Measurements from ENCODE around the gene KAT6B. TPM values are rescaled to one million over a fixed set of nuclear protein-coding genes. Genes with fewer than 3 reads are reported as not detected.

The KAT6B gene
- total and polyA plus RNA-seq, 2 donors (not counting 1 experiment from before 2014, with no cell fraction given): 3.9 to 37.8 TPM

DNA sequence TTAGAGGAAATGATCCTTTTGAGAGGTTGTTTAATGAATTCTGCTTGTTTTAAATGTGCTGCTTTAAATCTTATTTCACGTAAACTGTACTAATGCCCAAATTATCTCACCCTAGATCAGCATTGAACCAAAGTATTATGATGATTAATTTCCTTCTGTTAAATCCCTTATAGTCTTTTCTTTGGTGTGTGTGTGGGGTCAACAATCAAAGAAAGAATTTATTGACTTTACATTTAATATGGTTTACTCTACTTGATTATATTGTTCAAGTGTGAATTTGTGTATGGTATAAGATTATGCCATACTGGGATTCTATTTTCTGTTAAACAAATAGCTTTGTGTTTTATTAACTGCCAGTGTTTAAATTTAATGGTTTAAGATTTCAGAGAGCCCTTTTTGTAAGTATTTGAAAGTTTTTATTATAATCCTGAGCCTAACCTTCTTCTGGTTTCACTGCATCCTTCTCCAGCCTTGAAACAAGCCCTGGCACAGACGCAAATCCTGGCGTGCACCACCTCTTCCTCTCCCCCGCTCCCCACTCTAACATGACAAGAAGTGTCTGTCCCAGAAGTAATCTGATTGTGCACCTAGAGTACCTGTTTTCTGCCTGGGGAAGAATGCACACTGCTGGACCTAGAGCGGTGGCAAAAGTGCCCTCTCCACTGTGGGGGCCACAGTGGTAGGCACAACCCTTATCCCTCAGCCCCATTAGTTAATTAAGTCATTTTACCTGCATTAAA lies 70.6 kb downstream of the KAT6B start:
- H3K4me1 ChIP-seq (ENCODE audit: control insufficient read depth, extremely low read depth, insufficient read depth, low read length): no peaks in the 10 kb centered on the region
- H3K4me3 ChIP-seq (replicated peaks in 1 of 4; ENCODE audit: control extremely low read depth in 1 of 4, insufficient read depth in 1 of 4, low read depth in 3 of 4, low read length in 4 of 4): no peak overlapping the region
- DNase-seq (ENCODE audit: low read depth in 2 of 2): no peak
- H3K9me3 ChIP-seq (ENCODE audit: control insufficient read depth, insufficient read depth, low read depth, low read length): no peaks in the 10 kb centered on the region
- no peak overlapping the region for H3K9ac ChIP-seq (ENCODE audit: insufficient read depth, low read length)
- no peak overlapping the region for H2AFZ ChIP-seq (ENCODE audit: low read length)
- peaks cover 5% of the 10 kb centered on the region for H3K79me2 ChIP-seq (ENCODE audit: control insufficient read depth, insufficient read depth, low read length)
- no peaks in the 10 kb centered on the region for H3K36me3 ChIP-seq (ENCODE audit: control insufficient read depth, insufficient read depth, low read length)
- no peak overlapping the region for H3K27ac ChIP-seq (ENCODE audit: insufficient read depth, low read length)
- no peaks in the 10 kb centered on the region for H3K27me3 ChIP-seq (ENCODE audit: control insufficient read depth, insufficient read depth, low read length)
- TF ChIP-seq, protein P1, sequence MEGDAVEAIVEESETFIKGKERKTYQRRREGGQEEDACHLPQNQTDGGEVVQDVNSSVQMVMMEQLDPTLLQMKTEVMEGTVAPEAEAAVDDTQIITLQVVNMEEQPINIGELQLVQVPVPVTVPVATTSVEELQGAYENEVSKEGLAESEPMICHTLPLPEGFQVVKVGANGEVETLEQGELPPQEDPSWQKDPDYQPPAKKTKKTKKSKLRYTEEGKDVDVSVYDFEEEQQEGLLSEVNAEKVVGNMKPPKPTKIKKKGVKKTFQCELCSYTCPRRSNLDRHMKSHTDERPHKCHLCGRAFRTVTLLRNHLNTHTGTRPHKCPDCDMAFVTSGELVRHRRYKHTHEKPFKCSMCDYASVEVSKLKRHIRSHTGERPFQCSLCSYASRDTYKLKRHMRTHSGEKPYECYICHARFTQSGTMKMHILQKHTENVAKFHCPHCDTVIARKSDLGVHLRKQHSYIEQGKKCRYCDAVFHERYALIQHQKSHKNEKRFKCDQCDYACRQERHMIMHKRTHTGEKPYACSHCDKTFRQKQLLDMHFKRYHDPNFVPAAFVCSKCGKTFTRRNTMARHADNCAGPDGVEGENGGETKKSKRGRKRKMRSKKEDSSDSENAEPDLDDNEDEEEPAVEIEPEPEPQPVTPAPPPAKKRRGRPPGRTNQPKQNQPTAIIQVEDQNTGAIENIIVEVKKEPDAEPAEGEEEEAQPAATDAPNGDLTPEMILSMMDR (conservative IDR thresholded peaks at IDR 0.05 in 1 of 2, IDR thresholded peaks at IDR 0.05 in 1 of 2; ENCODE audit: low read depth in 1 of 2, low read length in 2 of 2): no peak
- TF ChIP-seq EZH2 (IDR thresholded peaks at IDR 0.05; ENCODE audit: low read length, missing control alignments): no peak
- no peaks in the 10 kb centered on the region for H4K20me1 ChIP-seq (ENCODE audit: control insufficient read depth, extremely low read depth, insufficient read depth, low read length)
- H3K4me2 ChIP-seq (ENCODE audit: extremely low read depth, insufficient read depth, low read length): no peak overlapping the region

DNA sequence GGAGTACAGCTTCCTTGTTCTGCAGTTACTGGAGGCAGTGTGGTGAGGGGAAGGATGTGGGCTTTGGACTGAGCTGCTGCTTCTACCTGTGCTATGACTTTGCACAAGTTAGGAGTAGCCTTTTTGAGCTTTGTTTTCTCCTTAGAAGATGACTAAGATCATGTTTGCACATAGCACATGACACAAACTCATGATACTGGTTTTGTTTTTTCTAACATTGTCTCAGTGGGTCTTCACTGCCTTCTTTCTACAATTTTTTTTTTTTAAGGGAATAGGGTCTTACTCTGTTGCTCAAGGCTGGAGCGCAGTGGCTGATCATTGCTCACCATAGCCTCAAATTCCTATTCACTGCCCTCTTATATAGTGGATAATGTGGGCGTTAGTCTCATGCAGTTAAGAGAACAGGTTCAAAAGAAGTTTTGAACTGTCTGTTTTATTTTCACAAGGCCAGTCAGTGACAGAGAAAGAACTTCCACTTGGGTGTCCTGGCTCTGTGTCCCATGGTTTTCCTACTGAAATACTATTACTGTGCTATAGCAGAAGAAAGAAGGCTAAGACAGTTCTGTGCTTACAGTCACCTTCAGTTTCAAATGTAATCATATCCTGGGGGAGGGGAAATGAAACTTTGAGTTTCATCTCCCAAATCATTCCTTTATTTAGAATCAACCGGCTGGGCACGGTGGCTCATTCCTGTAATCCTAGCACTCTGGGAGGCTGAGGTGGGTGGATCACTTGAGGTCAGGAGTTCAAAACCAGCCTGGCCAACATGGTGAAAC lies 72.0 kb downstream of the KAT6B start:
- H4K20me1 ChIP-seq (ENCODE audit: control insufficient read depth, extremely low read depth, insufficient read depth, low read length): no peaks in the 10 kb centered on the region
- H3K9me3 ChIP-seq (ENCODE audit: control insufficient read depth, insufficient read depth, low read depth, low read length): no peaks in the 10 kb centered on the region
- no peak overlapping the region for H2AFZ ChIP-seq (ENCODE audit: low read length)
- no peaks in the 10 kb centered on the region for H3K36me3 ChIP-seq (ENCODE audit: control insufficient read depth, insufficient read depth, low read length)
- no peak overlapping the region for H3K9ac ChIP-seq (ENCODE audit: insufficient read depth, low read length)
- DNase-seq (ENCODE audit: low read depth in 2 of 2): no peak
- no peak for TF ChIP-seq EZH2 (IDR thresholded peaks at IDR 0.05; ENCODE audit: low read length, missing control alignments)
- TF ChIP-seq, protein P1 (conservative IDR thresholded peaks at IDR 0.05 in 1 of 2, IDR thresholded peaks at IDR 0.05 in 1 of 2; ENCODE audit: low read depth in 1 of 2, low read length in 2 of 2): no peak
- H3K4me1 ChIP-seq (ENCODE audit: control insufficient read depth, extremely low read depth, insufficient read depth, low read length): no peaks in the 10 kb centered on the region
- H3K79me2 ChIP-seq (ENCODE audit: control insufficient read depth, insufficient read depth, low read length): peaks cover 10% of the 10 kb centered on the region
- no peaks in the 10 kb centered on the region for H3K27me3 ChIP-seq (ENCODE audit: control insufficient read depth, insufficient read depth, low read length)
- H3K27ac ChIP-seq (ENCODE audit: insufficient read depth, low read length): no peak overlapping the region
- no peak overlapping the region for H3K4me2 ChIP-seq (ENCODE audit: extremely low read depth, insufficient read depth, low read length)
- no peak overlapping the region for H3K4me3 ChIP-seq (replicated peaks in 1 of 4; ENCODE audit: control extremely low read depth in 1 of 4, insufficient read depth in 1 of 4, low read depth in 3 of 4, low read length in 4 of 4)

DNA sequence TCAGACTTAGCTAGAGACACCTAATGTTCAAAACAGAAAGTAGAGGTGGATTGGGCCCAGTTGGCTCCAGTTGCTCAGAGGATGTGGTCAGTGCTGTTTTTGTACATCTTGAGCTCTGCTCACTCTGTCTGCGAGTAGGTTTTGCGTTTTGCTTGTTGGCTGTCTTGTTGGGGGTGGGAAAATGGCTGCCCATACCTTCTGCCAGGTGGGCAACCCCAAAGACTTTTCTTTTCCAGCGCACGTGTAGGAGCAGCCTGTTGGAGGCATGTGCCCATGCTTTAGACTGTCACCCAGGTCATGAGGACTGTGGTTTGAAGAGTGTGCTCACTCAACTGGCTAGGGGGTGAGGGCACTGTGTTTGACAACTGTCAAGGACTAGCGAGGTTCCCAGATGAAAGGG lies 73.9 kb downstream of the KAT6B start:
- Histone ChIP-seq H2AFZ (ENCODE audit: low read length) (no peak overlapping the region), H3K4me3 (replicated peaks in 1 of 4; ENCODE audit: control extremely low read depth in 1 of 4, insufficient read depth in 1 of 4, low read depth in 3 of 4, low read length in 4 of 4) (no peak overlapping the region), H4K20me1 (ENCODE audit: control insufficient read depth, extremely low read depth, insufficient read depth, low read length) (no peaks in the 10 kb centered on the region), H3K36me3 (ENCODE audit: control insufficient read depth, insufficient read depth, low read length) (no peaks in the 10 kb centered on the region), H3K4me1 (ENCODE audit: control insufficient read depth, extremely low read depth, insufficient read depth, low read length) (no peaks in the 10 kb centered on the region), H3K4me2 (ENCODE audit: extremely low read depth, insufficient read depth, low read length) (no peak overlapping the region), H3K27ac (ENCODE audit: insufficient read depth, low read length) (no peak overlapping the region), H3K9me3 (ENCODE audit: control insufficient read depth, insufficient read depth, low read depth, low read length) (no peaks in the 10 kb centered on the region), H3K79me2 (ENCODE audit: control insufficient read depth, insufficient read depth, low read length) (peaks cover 10% of the 10 kb centered on the region), H3K9ac (ENCODE audit: insufficient read depth, low read length) (no peak overlapping the region), H3K27me3 (ENCODE audit: control insufficient read depth, insufficient read depth, low read length) (no peaks in the 10 kb centered on the region)
- DNase-seq (ENCODE audit: low read depth in 2 of 2): no peak
- TF ChIP-seq, protein P1 (conservative IDR thresholded peaks at IDR 0.05 in 1 of 2, IDR thresholded peaks at IDR 0.05 in 1 of 2; ENCODE audit: low read depth in 1 of 2, low read length in 2 of 2): no peak
- TF ChIP-seq EZH2 (IDR thresholded peaks at IDR 0.05; ENCODE audit: low read length, missing control alignments): no peak

Measured in fibroblast of lung (primary cell).